Esophagus muscularis mucosa (tissue), 4 donors: Measurements from ENCODE around the gene ATP9A. TPM values are rescaled to one million over a fixed set of nuclear protein-coding genes. Genes with fewer than 3 reads are reported as not detected.

Experiments used
- DNase-seq: peaks from one replicate; pipeline ENCODE4 v3.0.0-alpha.2; 2017; ENCODE audit errors: extremely low spot score
- H3K27ac ChIP-seq, 4 donors: fragments of 200-600 bp; sonication (generic); replicated peaks in 1 of 4; 1 replicate in 3 of 4; 2 replicates in 1 of 4; pipeline ENCODE4 v1.5.1; 2016 to 2019; ENCODE audit warnings: mild to moderate bottlenecking in 1 of 4
- H3K27me3 ChIP-seq, 4 donors: fragments of 200-600 bp; sonication (generic); one replicate each; pipeline versions ENCODE4 v1.5.1 to v1.6.0; 2016 to 2019
- H3K36me3 ChIP-seq, 4 donors: fragments of 200-600 bp; sonication (generic); one replicate each; pipeline ENCODE4 v1.5.1; 2016 to 2019
- H3K4me1 ChIP-seq, 4 donors: fragments of 200-600 bp; sonication (generic); one replicate each; pipeline ENCODE4 v1.5.1; 2016 to 2019
- H3K4me3 ChIP-seq, 4 donors: fragments of 200-600 bp; sonication (generic); 1 replicate in 2 of 4; 2 replicates in 2 of 4; pipeline ENCODE4 v1.5.1; 2016 to 2019; ENCODE audit warnings: mild to moderate bottlenecking in 4 of 4, moderate library complexity in 1 of 4
- H3K9me3 ChIP-seq, 4 donors: fragments of 200-600 bp; sonication (generic); 1 replicate in 3 of 4; 2 replicates in 1 of 4; pipeline ENCODE4 v1.5.1; 2016 to 2019
- EP300 ChIP-seq: sonication (generic); formaldehyde crosslinking; IDR thresholded peaks from one replicate; pipeline ENCODE4 v1.6.1; 2017; ENCODE audit warnings: antibody characterized with exemption
- POLR2A ChIP-seq: fragments of 450-650 bp; IDR thresholded peaks from one replicate; pipeline ENCODE4 v1.6.1; 2017; ENCODE audit warnings: antibody characterized with exemption, moderate library complexity, mild to moderate bottlenecking, low read depth
- POLR2AphosphoS5 ChIP-seq, 2 donors: sonication (generic); formaldehyde crosslinking; IDR thresholded peaks; one replicate each; pipeline ENCODE4 v1.6.1; 2017; ENCODE audit warnings: antibody characterized with exemption in 2 of 2
- WGBS: methylation state at CpG from one replicate; pipeline ENCODE4 v1.1.5; 2018; 5-methylcytosine and 5-hydroxymethylcytosine counted together
- intact Hi-C: fragments of 100-400 bp; cut with DNase I; formaldehyde crosslinking; loops from one replicate; pipeline ENCODE4 v1.15.1; 2023
- total RNA-seq, 4 donors: library from RNA; depleted of rRNA; stranded (reverse); fragments of >200 nt; gene quantifications; one replicate each; pipeline versions ENCODE4 v1.1.0 to v1.2.1, GENCODE V29; 2016
- TF ChIP-seq, protein P1 (sequence below), 3 experiments: fragments of 200-600 bp in 2 of 3; fragments of 450-650 bp in 1 of 3; sonication (generic) in 2 of 3; IDR thresholded peaks; one replicate each; pipeline ENCODE4 v1.5.1; 2017 to 2019; ENCODE audit warnings: antibody characterized with exemption in 3 of 3, mild to moderate bottlenecking in 2 of 3, moderate library complexity in 1 of 3

The ATP9A gene
- total RNA-seq, 4 donors from 2014 or later = 44.4 to 70.9 (median 56.0) TPM

DNA sequence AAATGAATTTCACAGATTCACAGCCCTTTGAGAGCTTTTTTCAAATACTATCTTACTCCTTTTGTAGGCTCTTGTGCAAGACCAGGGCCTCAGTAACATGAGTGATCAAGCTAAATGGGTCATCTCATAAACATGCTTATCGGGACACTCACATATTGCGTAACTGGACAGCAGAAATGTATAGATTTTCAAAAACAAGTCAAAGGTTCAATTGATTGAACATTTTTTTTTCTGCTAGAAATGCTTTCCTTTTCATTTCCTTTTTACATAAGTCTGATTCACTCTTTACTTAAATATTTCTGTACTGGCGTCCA is 42.8 kb upstream of the ATP9A start:
- Histone ChIP-seq H3K4me3 (no peak overlapping the region), H3K27me3 (no peaks in the 10 kb centered on the region), H3K27ac (no peak overlapping the region), H3K9me3 (no peaks in the 10 kb centered on the region), H3K4me1 (peaks cover 0 to 12% (median 9%) of the 10 kb centered on the region in 4 donors), H3K36me3 (no peaks in the 10 kb centered on the region)
- TF ChIP-seq, protein P1, sequence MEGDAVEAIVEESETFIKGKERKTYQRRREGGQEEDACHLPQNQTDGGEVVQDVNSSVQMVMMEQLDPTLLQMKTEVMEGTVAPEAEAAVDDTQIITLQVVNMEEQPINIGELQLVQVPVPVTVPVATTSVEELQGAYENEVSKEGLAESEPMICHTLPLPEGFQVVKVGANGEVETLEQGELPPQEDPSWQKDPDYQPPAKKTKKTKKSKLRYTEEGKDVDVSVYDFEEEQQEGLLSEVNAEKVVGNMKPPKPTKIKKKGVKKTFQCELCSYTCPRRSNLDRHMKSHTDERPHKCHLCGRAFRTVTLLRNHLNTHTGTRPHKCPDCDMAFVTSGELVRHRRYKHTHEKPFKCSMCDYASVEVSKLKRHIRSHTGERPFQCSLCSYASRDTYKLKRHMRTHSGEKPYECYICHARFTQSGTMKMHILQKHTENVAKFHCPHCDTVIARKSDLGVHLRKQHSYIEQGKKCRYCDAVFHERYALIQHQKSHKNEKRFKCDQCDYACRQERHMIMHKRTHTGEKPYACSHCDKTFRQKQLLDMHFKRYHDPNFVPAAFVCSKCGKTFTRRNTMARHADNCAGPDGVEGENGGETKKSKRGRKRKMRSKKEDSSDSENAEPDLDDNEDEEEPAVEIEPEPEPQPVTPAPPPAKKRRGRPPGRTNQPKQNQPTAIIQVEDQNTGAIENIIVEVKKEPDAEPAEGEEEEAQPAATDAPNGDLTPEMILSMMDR (IDR thresholded peaks at IDR 0.05) = no peak
- no peak for TF ChIP-seq POLR2AphosphoS5 (IDR thresholded peaks at IDR 0.05)
- TF ChIP-seq EP300 = no peak
- no peak for TF ChIP-seq POLR2A
- 65% methylated on average over 3 of the region's 3 CpGs for WGBS
- no peak for DNase-seq
- intact Hi-C loops = no loop called here

DNA sequence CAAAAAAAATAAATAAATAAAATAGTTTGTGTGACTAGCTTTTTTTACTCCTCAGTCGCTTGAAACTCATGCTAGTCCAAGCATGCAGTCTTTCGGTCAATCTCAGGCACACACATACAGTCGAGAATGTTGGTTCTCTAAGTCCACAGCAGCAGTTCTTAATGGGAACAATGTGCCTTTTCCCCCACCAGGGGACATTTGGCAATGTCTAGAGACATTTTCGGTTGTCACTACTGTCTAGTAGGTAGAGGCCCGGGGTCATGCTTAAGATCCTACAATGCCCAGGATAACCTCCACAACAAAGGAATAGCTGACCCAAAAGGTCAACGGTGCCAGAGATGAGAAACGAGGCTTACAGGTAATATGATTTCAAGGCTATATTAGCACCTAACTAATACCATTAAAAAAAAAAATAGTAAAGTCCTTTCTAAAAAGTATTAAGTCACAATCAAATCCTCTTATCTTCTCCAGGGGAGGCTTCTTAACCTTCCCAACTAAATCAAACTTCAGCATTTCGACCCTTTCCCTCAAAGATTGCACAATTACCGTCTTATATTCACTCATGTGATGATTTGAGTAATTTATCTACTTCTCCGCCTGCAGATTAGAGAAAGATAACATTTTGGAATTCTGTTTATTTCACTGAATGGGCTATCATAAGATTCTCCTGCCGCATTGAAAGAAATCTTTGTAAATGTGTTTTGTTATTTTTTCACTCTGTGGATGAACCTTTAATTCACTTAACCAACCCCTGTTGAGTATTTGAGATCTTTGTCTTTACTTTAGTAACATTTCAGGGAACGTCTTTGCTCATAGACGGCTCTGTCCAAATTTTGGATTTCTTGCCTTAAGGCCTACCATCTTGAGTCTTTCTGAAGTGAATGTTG is 42.2 kb upstream of the ATP9A start:
- Histone ChIP-seq H3K27ac (no peak overlapping the region), H3K36me3 (no peaks in the 10 kb centered on the region), H3K4me3 (no peak overlapping the region), H3K4me1 (peaks cover 0 to 12% (median 9%) of the 10 kb centered on the region in 4 donors), H3K27me3 (no peaks in the 10 kb centered on the region), H3K9me3 (no peaks in the 10 kb centered on the region)
- TF ChIP-seq POLR2AphosphoS5 (IDR thresholded peaks at IDR 0.05) (no peak), POLR2A (no peak), EP300 (no peak)
- TF ChIP-seq, protein P1 (IDR thresholded peaks at IDR 0.05) = no peak
- 92% methylated on average over 13 of the region's 13 CpGs for WGBS
- intact Hi-C loops = no loop called here
- DNase-seq = no peak

DNA sequence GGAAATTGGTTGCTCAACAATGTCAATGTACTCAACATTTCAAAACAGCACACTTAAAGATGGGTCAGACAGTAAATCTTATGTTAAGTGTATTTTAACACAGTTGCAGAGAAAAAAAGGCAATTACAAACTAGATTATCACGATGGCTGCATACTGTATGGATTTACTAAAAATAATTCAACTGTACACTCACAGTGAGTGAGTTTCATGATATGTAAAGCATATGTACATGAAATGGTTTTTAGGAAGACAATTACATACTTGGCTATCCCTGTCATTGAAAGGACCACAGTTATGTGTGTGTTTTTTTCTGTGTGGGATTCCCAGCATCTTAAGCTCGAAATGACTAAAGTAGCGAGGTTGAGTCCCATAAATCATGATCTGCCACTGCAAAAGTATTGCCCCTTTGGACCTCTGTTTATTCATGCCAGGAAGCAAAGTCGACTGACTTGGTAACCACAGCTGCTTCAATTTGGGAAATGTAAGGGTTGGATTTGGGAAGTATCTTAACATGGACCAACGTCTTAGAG is 39.6 kb upstream of the ATP9A start:
- Histone ChIP-seq H3K4me3 (no peak overlapping the region), H3K4me1 (peaks cover 0 to 12% (median 9%) of the 10 kb centered on the region in 4 donors), H3K9me3 (no peaks in the 10 kb centered on the region), H3K36me3 (no peaks in the 10 kb centered on the region), H3K27ac (no peak overlapping the region), H3K27me3 (peaks cover 0 to 4% (median 0%) of the 10 kb centered on the region in 4 donors)
- WGBS = 77% methylated on average over 5 of the region's 5 CpGs
- intact Hi-C loops = no loop called here
- TF ChIP-seq EP300 = no peak
- TF ChIP-seq POLR2AphosphoS5 (IDR thresholded peaks at IDR 0.05) = no peak
- TF ChIP-seq, protein P1 (IDR thresholded peaks at IDR 0.05) = no peak
- TF ChIP-seq POLR2A = no peak
- DNase-seq = no peak

DNA sequence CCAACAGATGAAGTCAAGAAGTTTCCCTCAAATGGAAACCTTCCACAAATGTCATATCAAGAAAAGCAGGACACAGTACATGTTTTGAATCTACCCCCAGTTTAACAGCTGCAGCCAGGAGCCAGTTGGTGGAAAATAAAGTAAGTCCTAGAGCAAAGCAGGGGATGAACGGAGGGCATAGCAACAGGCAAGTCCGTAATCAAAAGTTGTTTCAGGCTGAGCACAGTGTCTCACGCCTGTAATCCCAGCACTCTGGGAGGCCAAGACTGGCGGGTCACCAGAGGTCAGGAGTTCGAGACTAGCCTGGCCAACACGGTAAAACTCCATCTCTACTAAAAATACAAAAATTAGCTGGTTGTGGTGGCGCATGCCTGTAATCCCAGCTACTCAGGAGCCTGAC is 36.6 kb upstream of the ATP9A start:
- Histone ChIP-seq H3K9me3 (no peaks in the 10 kb centered on the region), H3K4me3 (no peak overlapping the region), H3K27me3 (peaks cover 0 to 34% (median 22%) of the 10 kb centered on the region in 4 donors), H3K4me1 (peaks cover 17 to 26% (median 25%) of the 10 kb centered on the region in 4 donors), H3K27ac (no peak overlapping the region), H3K36me3 (no peaks in the 10 kb centered on the region)
- intact Hi-C loops = no loop called here
- 88% methylated on average over 7 of the region's 7 CpGs for WGBS
- DNase-seq = no peak
- no peak for TF ChIP-seq EP300
- TF ChIP-seq POLR2A = no peak
- TF ChIP-seq, protein P1 (IDR thresholded peaks at IDR 0.05) = no peak
- TF ChIP-seq POLR2AphosphoS5 (IDR thresholded peaks at IDR 0.05) = no peak
